SK-MEL-5 (cell line): ENCODE data around the gene THRAP3. TPM values are rescaled to one million over a fixed set of nuclear protein-coding genes. Genes with fewer than 3 reads are reported as not detected.
A peak's percentile ranks its signal among the peaks of the same experiment; 100 is the strongest.
"Not testable (repeated sequence)": the region's sequence is repeated elsewhere in the genome, so short reads cannot be mapped to it uniquely, and the experiment has no call there.

Source experiments
- DNase-seq: peaks from one replicate; pipeline ENCODE4 v3.0.0-alpha.2; 2016; ENCODE audit warnings: low read depth, low spot score
- in situ Hi-C: cut with HindIII; loops from 2 replicates; pipeline ENCODE4 v1.10.0; 2016; ENCODE audit warnings: low sequenced_read_pairs, high pct_unique_total_duplicates, low pct_unique_long_range_greater_than_20kb
- total RNA-seq: library from RNA; depleted of rRNA; stranded (reverse); fragments of >200 nt; shearing (Covaris generic); gene quantifications from 2 replicates; pipeline ENCODE4 v1.2.3, GENCODE V29; 2014

The THRAP3 gene
- total RNA-seq, 1 experiment from 2014 or later, result 63.2 TPM

DNA sequence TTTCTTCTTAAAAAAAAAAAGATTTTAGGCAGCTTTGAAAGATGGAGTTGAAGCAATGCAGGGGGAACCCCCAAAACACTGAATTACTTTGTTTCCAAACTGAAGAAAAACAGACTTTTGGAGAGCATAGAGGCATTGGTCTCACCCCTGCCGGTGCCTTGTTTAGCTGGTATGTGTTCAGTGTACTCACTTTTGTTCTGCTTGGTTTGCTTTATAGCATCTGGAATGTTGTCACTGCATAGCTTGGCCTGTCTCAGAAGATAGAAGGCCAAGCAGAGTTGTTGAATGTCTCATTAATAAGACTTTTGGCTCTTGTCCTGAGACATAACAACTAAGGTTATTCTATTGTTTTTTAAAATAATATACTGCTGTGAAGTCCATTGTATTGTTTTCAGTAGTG lies 6.9 kb downstream of the THRAP3 start:
- in situ Hi-C loops, result no loop called here
- DNase-seq, result no peak

DNA sequence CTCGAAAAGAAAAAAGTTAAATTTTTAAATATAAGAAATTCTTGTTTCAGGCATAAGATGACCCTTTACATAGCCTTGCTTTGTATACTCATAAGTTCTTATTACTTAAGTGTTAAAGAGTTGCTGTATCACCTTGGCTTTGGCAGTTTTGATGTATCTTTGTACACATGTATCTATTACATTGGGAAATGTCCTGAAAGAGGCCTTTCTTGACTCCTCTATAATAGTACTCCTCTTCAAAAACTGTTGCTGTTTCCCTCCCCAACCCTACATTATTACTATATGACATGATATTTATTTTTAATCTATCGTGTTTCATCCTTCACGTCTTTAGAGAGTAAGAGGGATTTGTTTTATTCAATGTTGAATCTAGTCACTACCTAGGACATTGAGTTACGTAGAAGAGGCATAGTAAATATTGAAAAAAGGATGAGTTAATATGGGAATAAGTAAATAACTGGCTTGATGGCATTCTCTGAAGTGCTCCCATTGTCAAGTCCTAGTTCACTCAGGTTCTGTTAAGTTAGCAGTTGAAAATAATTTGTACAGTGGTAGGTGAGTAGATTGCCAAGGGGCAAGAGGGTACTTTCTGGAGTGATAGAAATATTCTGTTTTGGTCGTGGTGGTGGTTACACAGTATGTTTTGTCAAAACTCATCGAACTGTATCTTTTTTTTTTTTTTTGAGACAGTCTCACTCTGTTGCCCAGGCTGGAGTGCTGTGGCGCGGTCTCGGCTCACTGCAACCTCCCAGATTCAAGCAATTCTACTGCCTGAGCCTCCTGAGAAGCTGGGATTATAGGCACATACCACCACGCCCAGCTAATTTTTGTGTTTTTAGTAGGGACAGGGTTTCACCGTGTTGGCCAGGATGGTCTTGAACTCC lies 8.2 kb downstream of the THRAP3 start:
- no peak for DNase-seq
- in situ Hi-C loops, result no loop called here

DNA sequence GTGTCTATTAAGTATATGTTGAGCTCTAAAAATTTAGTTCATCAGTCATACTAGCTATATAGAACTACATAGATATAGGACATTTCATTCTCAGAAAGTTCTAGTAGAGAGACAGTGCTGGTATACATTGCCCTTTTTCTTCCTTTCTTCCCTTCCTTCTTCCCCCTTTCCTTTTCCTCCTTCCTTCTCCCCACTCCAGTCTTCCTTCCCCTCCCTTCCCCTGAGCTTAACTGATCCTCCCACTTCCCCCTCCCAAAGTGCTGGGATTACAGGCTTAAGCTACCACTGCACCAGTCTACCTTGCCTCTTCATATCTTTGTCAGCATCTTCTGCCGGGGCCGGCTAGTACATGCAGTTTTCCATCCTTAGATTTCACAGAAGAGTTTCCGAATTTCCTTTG lies 12.1 kb downstream of the THRAP3 start:
- no peak for DNase-seq

DNA sequence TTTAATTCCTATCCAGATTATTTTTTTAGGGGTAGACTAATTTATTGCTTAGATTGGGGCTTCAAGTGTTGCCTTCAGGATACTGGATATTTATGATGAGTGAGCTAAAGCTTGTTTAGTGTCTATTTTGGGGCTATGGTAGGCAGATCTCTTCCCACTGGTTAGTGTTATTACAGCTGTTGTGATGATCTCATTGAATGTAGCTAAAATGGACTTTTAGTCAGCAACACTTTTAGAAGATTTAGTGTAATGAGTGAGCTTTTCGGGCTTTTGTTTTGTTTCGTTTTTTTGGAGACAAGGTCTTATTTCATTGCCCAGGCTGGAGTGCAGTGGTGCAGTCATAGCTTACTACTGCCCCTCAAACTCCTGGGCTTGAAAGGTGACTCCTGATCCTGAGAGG lies 14.2 kb downstream of the THRAP3 start:
- in situ Hi-C loops, result no loop called here
- no peak for DNase-seq

More for the DNA sequence above, 12.1 kb downstream of the THRAP3 start:
- in situ Hi-C loops, result no loop called here

- in situ Hi-C loops, result no loop called here
- no peak for DNase-seq
Observed at GRCh38 chr1:36239941-36240637, 15.8 kb downstream of the THRAP3 start.

- in situ Hi-C loops, result no loop called here
- DNase-seq, result no peak
Observed at GRCh38 chr1:36247538-36247937, 23.3 kb downstream of the THRAP3 start.

DNA sequence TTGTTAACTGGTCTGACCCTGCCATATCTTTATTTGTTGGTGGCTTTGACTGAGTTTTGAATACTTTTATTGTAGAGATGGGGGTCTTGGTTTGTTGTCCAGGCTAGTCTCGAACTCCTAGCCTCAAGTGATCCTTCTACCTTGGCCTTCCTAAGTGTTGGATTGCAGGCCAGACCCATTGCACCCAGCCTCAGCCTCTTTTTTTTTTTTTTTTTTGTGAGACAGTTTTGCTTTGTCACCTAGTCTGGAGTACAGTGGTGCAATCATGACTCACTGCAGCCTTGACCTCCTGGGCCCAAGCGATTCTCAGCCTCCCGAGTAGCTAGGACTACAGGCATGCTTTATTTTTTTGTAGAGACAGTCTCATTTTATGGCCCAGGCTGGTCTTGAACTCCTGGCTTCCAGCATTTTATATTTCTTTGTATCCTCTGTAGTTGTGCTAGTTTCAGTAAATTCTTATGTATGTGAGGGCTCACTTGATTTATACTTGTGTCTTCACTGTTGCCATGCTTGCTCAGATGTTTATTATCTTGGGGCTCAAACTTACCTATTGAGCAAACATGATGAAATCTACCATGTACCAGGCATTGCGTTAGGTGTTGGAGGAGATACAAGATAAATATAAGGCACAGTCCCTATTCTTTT lies 24.1 kb downstream of the THRAP3 start:
- peak; percentile 15 for DNase-seq
- in situ Hi-C loops, result no loop called here

- no peak for DNase-seq
- in situ Hi-C loops, result no loop called here
Observed at GRCh38 chr1:36251794-36252481, 27.7 kb downstream of the THRAP3 start.

DNA sequence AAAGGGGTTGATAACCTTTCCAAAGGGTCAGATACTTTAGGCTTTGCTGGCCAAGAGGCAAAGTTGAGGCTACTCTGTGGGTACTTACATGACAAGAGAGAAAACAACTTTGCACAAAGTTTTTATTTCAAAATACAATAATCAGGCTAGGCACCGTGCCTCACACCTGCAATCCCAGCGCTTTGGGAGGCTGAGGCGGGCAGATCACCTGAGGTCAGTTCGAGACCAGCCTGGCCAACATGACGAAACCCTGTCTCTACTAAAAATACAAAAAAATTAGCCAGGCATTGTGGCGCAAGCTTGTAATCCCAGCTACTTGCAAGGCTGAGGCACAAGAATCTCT lies 28.2 kb downstream of the THRAP3 start:
- DNase-seq, in situ Hi-C loops: not testable (repeated sequence)

DNA sequence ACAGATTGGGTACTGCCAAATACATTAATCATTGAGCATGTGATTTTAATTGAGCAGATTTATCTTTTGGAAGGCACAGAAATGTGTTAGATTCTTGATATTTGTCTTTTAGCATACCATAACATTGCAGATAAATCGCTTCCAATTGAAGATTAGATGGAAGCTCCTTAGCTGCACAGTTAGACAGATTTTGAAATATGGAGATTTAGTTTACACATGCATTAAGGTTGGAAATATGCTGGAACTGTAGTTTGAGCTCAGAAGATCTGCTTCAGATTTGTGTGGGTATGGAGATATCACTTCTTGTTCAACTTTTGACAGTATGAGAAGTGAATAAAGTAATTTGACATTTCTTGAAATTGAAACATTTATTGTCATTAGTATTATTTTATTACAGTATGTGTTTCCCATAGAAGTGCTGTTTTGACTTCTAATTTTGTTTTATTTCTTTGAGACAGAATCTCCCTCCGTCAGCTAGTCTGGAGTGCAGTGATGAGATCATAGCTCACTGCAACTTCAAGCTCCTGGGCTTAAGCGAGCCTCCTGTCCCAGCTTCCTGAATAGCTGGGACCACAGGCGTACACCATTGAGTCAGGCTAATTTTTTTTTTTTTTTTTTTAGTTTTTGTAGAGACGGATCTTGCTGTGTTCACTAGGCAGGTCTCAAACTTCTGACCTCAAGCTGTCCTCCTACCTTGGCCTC lies 29.1 kb downstream of the THRAP3 start:
- DNase-seq, result no peak
- in situ Hi-C loops, result no loop called here

GRCh38 chr1:36256558-36257374 lies 32.5 kb downstream of the THRAP3 start:
- in situ Hi-C loops, result no loop called here
- no peak for DNase-seq

GRCh38 chr1:36257375-36257767 lies 33.1 kb downstream of the THRAP3 start:
- in situ Hi-C loops, result no loop called here
- DNase-seq, result no peak

DNA sequence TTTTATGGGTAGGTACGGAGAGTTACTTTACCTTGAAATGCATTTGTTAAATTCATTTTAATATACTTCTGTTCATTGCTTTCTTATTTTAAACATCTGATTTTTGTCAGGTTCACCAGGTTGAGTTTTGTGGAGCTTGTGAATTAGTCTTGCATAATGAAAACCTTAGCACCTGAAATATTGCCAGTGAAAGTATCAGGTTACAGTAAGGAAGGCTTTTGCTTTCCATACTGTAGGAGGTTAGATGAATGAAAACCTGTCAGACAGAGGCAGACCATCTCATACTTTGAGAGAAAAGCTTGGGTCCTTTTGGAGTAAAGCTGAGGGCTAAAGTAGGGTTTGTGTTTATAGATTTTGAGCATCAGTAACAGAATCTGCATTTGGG lies 34.7 kb downstream of the THRAP3 start:
- in situ Hi-C loops, result no loop called here
- DNase-seq, result no peak

DNA sequence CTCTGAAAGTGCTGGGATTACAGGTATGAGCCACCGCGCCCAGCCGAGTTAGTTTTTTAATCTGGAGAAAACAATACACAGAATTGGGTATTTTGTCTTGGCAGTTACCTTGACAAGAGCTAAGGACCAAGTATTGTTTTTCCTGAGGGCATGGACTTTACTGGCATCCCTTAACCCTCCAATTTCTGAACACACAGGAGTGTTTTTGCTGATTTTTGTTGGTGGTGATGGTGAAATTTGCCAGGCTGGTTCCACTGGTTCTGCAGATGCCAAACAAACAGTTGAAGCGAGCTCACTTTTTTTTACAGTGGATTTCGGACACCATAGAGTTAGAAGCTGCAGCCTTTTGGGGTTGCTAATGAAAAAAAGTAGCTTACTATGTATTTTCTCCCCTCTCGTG lies 44.7 kb downstream of the THRAP3 start:
- DNase-seq, result no peak
- in situ Hi-C loops, result no loop called here

- DNase-seq, result no peak
- in situ Hi-C loops, result no loop called here
Observed at GRCh38 chr1:36269408-36269838, 45.2 kb downstream of the THRAP3 start.

- in situ Hi-C loops, result no loop called here
- no peak for DNase-seq
Observed at GRCh38 chr1:36273024-36273423, 48.8 kb downstream of the THRAP3 start.

DNA sequence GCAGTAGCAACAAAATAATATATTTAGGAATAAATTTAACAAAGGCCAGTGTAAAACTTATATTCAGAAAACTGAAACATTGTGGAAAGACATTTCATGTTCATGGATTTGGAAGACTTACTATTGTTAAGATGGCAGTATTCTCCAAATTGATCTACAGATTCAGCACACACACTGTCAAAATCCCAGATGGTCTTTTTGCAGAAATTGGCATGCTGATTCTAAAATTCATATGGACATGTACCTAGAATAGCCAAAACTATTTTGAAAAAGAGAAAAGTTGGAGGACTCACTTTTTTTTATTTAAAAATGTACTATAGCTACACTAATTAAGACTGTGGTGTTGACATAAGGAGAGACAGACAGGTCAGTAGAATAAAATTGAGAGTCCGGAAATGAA lies 50.0 kb downstream of the THRAP3 start:
- in situ Hi-C loops, result no loop called here
- no peak for DNase-seq
